Nephron progenitor cell (in vitro differentiated cells): ENCODE data around the gene PEX5L.

ENCODE experiments used
- DNase-seq: peaks from one replicate; pipeline ENCODE4 v3.0.0; 2021
- H3K27ac Mint-ChIP-seq: 2 replicates; pipeline ENCODE4 v1.8.0; 2021; ENCODE audit warnings: mild to moderate bottlenecking, moderate library complexity, mixed read lengths
- H3K27me3 Mint-ChIP-seq: 2 replicates; pipeline ENCODE4 v1.8.0; 2021; ENCODE audit warnings: mild to moderate bottlenecking, low read depth, mixed read lengths; ENCODE audit not compliant: poor library complexity
- H3K36me3 Mint-ChIP-seq: 2 replicates; pipeline ENCODE4 v1.8.0; 2021; ENCODE audit warnings: low read depth, mixed read lengths
- H3K4me1 Mint-ChIP-seq: 2 replicates; pipeline ENCODE4 v1.8.0; 2021; ENCODE audit warnings: mixed read lengths
- H3K4me3 Mint-ChIP-seq: 2 replicates; pipeline ENCODE4 v1.8.0; 2021; ENCODE audit warnings: mild to moderate bottlenecking, moderate library complexity, mixed read lengths
- H3K9me3 Mint-ChIP-seq: 2 replicates; pipeline ENCODE4 v1.8.0; 2021; ENCODE audit warnings: mild to moderate bottlenecking, moderate library complexity, mixed read lengths
- CTCF ChIP-seq: fragments of 200-600 bp; sonication (generic); IDR thresholded peaks from 2 replicates; pipeline ENCODE4 v1.5.0; 2021; ENCODE audit warnings: antibody characterized with exemption

PEX5L gene

GRCh38 chr3:179884136-179884535 is 152.6 kb downstream of the PEX5L start:
- Mint-ChIP-seq H3K27ac (no peak overlapping the region), H3K36me3 (no peaks in the 10 kb centered on the region), H3K4me3 (no peak overlapping the region), H3K9me3 (no peaks in the 10 kb centered on the region), H3K4me1 (peaks cover 27% of the 10 kb centered on the region), H3K27me3 (no peaks in the 10 kb centered on the region)
- TF ChIP-seq CTCF = no peak
- no peak for DNase-seq

- Mint-ChIP-seq H3K27me3 (no peaks in the 10 kb centered on the region), H3K36me3 (no peaks in the 10 kb centered on the region), H3K9me3 (no peaks in the 10 kb centered on the region), H3K4me3 (no peak overlapping the region), H3K4me1 (peaks cover 18% of the 10 kb centered on the region), H3K27ac (peak overlapping the region; percentile 68)
- no peak for TF ChIP-seq CTCF
- no peak for DNase-seq
Measured at GRCh38 chr3:179882292-179882691, 154.4 kb downstream of the PEX5L start.

- DNase-seq = no peak
- Mint-ChIP-seq H3K36me3 (no peaks in the 10 kb centered on the region), H3K9me3 (no peaks in the 10 kb centered on the region), H3K27me3 (no peaks in the 10 kb centered on the region), H3K27ac (peak overlapping the region; percentile 44), H3K4me1 (peaks cover 18% of the 10 kb centered on the region), H3K4me3 (no peak overlapping the region)
- no peak for TF ChIP-seq CTCF
Measured at GRCh38 chr3:179881791-179882190, 154.9 kb downstream of the PEX5L start.

GRCh38 chr3:179880868-179881267 is 155.9 kb downstream of the PEX5L start:
- H3K4me1 Mint-ChIP-seq = peaks cover 18% of the 10 kb centered on the region
- no peak overlapping the region for H3K4me3 Mint-ChIP-seq
- H3K9me3 Mint-ChIP-seq = no peaks in the 10 kb centered on the region
- TF ChIP-seq CTCF = no peak
- no peaks in the 10 kb centered on the region for H3K27me3 Mint-ChIP-seq
- no peak overlapping the region for H3K27ac Mint-ChIP-seq
- no peak for DNase-seq
- H3K36me3 Mint-ChIP-seq = no peaks in the 10 kb centered on the region

- no peak for TF ChIP-seq CTCF
- Mint-ChIP-seq H3K4me3 (no peak overlapping the region), H3K36me3 (no peaks in the 10 kb centered on the region), H3K4me1 (no peaks in the 10 kb centered on the region), H3K9me3 (no peaks in the 10 kb centered on the region), H3K27ac (no peak overlapping the region), H3K27me3 (peaks cover 6% of the 10 kb centered on the region)
- no peak for DNase-seq
Measured at GRCh38 chr3:179876440-179876839, 160.3 kb downstream of the PEX5L start.

GRCh38 chr3:179872842-179873241 is 163.9 kb downstream of the PEX5L start:
- H3K27me3 Mint-ChIP-seq = peaks cover 6% of the 10 kb centered on the region
- DNase-seq = no peak
- H3K4me3 Mint-ChIP-seq = no peak overlapping the region
- TF ChIP-seq CTCF = no peak
- no peak overlapping the region for H3K27ac Mint-ChIP-seq
- no peaks in the 10 kb centered on the region for H3K4me1 Mint-ChIP-seq
- no peaks in the 10 kb centered on the region for H3K9me3 Mint-ChIP-seq
- H3K36me3 Mint-ChIP-seq = no peaks in the 10 kb centered on the region
